GM12892 (cell line): ENCODE measurements around the gene RGS14. TPM values are rescaled to one million over a fixed set of nuclear protein-coding genes. Genes with fewer than 3 reads are reported as not detected.

Source experiments
- DNase-seq: peaks from one replicate; pipeline ENCODE4 v3.0.0; 2011; ENCODE audit not compliant: insufficient read length
- FAIRE-seq: peaks from 2 replicates; lab custom pipeline; 2011; peaks lifted over from hg19 to GRCh38; lab: Jason Lieb, UNC
- POLR2A ChIP-seq: IDR thresholded peaks from 2 replicates; pipeline ENCODE4 v1.6.1; 2011; ENCODE audit warnings: low read depth, low read length, control low read depth
- POLR2AphosphoS5 ChIP-seq: IDR thresholded peaks from 2 replicates; pipeline ENCODE4 v1.6.1; 2011; ENCODE audit warnings: low read depth, low read length, control low read depth
- TAF1 ChIP-seq: IDR thresholded peaks from 2 replicates; pipeline ENCODE4 v1.6.1; 2011; ENCODE audit warnings: low read depth, mild to moderate bottlenecking, control low read depth, low read length, borderline replicate concordance
- polyA plus RNA-seq: library from polyadenylated mRNA; unstranded; fragments of >200 nt; gene quantifications from one replicate; pipeline ENCODE4 v1.2.1, GENCODE V29; 2012; ENCODE audit warnings: missing spikeins, inconsistent platforms; ENCODE audit not compliant: missing spikeins

Gene RGS14
- polyA plus RNA-seq = 26.0 TPM

DNA sequence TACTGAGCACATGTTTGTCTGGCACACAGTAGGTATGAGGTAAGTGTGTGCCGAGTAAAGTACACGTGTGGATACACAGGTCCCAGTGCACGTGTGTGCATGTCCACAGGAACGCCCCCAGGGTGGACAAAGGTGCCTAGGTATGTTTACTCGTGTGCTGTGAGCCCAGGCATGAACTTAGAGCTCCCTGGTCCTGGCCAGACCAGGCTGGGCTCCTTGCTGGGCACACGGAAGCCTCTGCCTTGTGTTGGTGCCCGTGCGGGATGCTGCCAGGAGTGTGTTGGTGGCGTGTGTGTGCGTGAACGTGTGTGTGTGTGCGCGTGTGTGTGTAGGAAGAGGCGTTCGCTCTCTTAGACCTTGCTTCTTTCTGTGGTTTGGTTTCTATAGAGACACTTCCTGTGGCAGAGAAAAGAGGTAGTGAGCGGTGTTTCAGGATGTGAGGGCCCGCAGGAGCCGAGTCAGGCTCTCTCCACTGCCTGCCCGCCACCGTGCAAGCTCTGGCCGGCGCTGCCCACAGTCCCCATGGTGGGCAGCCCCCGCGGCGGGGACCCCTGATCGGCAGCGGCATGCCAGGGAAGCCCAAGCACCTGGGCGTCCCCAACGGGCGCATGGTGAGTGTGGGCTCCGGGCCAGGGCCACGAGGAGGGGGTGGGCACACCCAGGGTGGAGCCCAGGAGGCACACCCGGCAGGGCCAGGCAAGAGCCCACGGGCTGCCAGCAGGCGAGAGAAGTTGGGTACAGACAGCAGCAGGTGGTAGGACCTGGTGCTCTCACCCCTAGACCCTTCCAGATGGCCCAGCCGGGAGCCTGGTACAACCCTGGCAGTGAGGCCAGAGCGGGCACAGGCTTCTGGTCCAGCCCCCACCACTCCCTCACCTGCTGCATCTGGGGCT, at the start of gene RGS14:
RGS14 (plus strand) TSS at position 466 of the 893 bp plus-strand sequence; CDS start at position 567, 101 bp downstream.
- TF ChIP-seq POLR2A = peak; percentile 66; the same call in 1 of the 2 replicates
- no peak for TF ChIP-seq POLR2AphosphoS5
- TF ChIP-seq TAF1 = no peak
- DNase-seq (peak; percentile 90), FAIRE-seq (peak; percentile 98)

DNA sequence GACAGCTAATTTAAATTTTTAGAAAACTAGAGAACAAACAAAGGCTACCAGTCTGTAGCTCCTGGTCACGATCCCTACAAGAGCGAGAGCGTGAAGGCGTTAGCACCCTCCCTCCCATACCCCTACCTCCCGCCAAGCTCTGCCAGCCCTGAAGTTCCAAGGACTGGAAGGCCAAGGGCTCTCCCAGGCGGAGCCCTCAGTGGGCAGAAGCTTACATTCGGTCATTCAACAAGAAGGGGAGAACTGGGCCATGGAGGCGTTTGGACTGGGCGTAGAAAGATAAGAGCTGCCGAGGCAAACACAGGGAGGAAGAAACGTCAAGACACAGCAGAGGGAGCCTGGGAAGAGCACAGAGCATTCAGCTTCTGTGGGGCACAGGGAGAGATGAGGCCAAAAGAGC, 49.0 kb upstream of the RGS14 start:
- no peak for DNase-seq
- TF ChIP-seq POLR2AphosphoS5 (no peak), TAF1 (no peak), POLR2A (no peak)

DNA sequence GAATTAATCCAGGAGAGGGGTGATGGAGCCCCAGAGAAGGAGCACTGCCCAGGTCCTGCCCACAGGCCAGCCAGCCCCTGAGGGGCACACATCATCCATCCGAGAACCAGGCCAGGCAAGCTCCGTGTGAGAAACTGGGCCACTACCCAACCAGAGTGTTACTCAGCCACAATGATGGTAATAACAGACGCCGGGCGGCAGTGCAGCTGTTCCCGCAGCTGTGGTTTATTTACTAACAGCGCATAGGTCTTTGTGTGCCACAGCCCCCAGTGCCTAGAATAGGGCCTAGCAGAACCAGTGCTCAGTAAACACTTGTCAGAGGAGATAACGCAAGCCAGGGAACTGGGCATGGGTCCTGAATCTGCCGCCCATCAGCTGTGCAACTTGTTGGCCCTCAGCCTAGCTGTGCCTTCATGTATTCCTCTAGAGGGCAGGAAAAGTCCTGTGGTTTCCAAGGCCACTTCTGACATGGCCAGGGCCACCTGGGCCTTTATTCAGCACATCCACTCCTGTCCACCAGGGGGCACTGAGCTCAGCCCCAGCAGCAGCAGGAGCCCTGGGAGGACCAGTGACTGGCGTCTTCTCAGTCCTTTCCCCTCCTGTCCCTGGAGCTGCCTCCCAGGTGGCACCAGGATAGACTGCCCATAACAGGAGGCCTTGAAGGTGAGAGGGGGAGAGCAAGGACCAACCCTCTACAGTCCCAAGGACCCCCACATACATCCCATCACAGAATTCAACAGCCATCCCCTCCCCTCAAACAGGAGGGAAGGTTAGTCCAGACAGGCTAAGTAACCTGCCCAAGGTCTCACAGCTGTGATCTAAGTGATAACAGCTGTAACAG, 48.2 kb upstream of the RGS14 start:
- no peak for TF ChIP-seq TAF1
- no peak for TF ChIP-seq POLR2A
- no peak for TF ChIP-seq POLR2AphosphoS5
- no peak for DNase-seq
- peak; percentile 81 for FAIRE-seq

More for the DNA sequence above, 49.0 kb upstream of the RGS14 start:
- FAIRE-seq = no peak

DNA sequence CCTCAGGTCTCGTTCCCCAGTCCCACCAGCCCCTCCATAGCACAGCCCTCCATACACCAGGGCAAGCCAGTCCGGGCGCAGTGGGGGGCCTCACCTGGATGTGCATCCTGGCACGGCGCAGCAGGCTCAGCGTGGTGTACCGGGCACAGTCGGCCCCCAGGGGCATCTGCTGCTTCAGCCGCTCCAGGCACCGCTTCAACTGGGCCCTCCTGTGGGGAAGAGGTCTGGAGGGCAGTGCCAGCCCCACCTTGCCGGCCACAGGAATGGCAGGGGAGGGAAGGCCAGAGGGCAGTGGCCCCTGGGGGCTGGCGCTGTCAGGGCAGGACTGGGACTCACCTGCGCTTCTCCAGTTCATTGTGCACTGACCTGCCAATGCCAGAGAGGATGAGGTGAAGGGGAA, 47.4 kb upstream of the RGS14 start:
- TF ChIP-seq POLR2A = no peak
- TF ChIP-seq POLR2AphosphoS5 = no peak
- no peak for TF ChIP-seq TAF1
- FAIRE-seq = no peak
- DNase-seq = no peak

GRCh38 chr5:177310757-177311391, 46.9 kb upstream of the RGS14 start:
- DNase-seq = no peak
- peak; percentile 98 for FAIRE-seq
- no peak for TF ChIP-seq TAF1
- TF ChIP-seq POLR2AphosphoS5 = no peak
- no peak for TF ChIP-seq POLR2A

GRCh38 chr5:177311392-177311722, 46.4 kb upstream of the RGS14 start:
- TF ChIP-seq POLR2AphosphoS5 (no peak), TAF1 (no peak), POLR2A (no peak)
- DNase-seq (no peak), FAIRE-seq (peak; percentile 67)

DNA sequence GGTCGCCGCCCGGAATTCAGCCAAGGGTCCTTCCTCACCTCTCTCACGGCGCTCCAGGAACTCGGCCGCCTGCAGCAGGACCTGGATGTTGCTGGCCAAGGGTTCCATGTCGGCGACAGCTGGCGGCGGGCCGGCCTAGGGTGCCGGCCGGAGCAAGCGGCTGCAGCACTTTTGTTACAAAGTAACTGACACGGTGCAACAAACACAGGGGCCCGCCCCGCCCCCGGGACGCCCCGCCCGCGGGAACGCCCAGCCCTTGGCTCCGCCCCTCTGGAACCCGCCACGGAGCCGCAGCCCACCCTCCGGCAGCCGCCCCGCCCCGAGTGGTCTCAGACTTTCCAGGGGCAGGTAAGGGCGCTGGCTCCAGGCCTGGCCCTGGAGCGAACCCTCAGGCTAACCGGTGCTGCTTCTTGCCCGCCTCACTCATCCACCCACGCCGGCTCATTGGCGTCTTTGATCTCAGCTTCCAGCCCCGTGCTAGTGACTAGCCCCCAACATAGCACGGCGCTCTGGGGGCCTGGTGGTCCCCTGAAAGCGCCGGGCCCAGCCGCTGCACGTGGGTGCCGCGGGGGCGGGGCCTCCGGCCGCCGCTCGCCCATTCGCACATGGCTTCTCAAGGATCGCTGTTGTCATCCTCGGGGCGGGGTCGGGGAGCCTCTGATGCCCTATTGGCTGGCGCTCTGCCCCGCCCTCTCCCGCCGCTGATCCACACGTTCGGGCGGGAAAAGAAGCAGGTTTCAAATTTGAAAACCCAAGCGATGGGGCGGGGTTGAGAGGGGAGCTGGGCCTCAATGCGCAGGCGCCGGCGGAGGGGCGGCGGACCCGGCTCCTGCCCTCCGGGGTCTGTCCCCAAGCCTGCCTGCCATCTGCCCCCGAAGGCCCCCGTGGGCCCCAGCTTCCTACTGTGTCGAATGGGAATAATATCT, 45.7 kb upstream of the RGS14 start, which contains the start of gene MXD3:
MXD3 (minus strand) TSS at position 176 of the 926 bp plus-strand sequence; CDS start at position 108, 68 bp downstream.
- peak; percentile 95 for FAIRE-seq
- peak; percentile 87 for DNase-seq
- TF ChIP-seq TAF1 (no peak), POLR2A (0 out of 2 replicates have a peak, but pooled peaks have one; percentile 28), POLR2AphosphoS5 (peak; percentile 46; the same call in 1 of the 2 replicates)

- FAIRE-seq (no peak), DNase-seq (no peak)
- no peak for TF ChIP-seq TAF1
- TF ChIP-seq POLR2AphosphoS5 = peak; percentile 46; the same call in 1 of the 2 replicates
- peak; percentile 41; the same call in 1 of the 2 replicates for TF ChIP-seq POLR2A
These were observed 45.0 kb upstream of the RGS14 start for GRCh38 chr5:177312649-177313181.

GRCh38 chr5:177313561-177314259, 44.0 kb upstream of the RGS14 start:
- TF ChIP-seq POLR2A = no peak
- TF ChIP-seq TAF1 = no peak
- no peak for TF ChIP-seq POLR2AphosphoS5
- FAIRE-seq (no peak), DNase-seq (no peak)
